Mesenchymal stem cell (in vitro differentiated cells and primary cell): ENCODE data around the gene HELLS.

Experiments used
- DNase-seq: peaks from one replicate; pipeline ENCODE4 v3.0.0-alpha.2; 2013
- H2AFZ ChIP-seq: one replicate; pipeline ENCODE4 v1.6.1; 2013; ENCODE audit warnings: low read depth, mild to moderate bottlenecking, control low read depth, inconsistent platforms, low read length, moderate library complexity
- H2AK5ac ChIP-seq: 2 replicates; pipeline ENCODE4 v1.6.1; 2013; ENCODE audit warnings: low read length, moderate library complexity, mild to moderate bottlenecking, inconsistent platforms; ENCODE audit not compliant: severe bottlenecking
- H2BK120ac ChIP-seq: one replicate; pipeline ENCODE4 v1.6.1; 2013; ENCODE audit warnings: low read depth, mild to moderate bottlenecking, inconsistent platforms, low read length, moderate library complexity
- H2BK12ac ChIP-seq, 2 experiments: one replicate each; pipeline ENCODE4 v1.6.1; 2013; ENCODE audit warnings: inconsistent platforms in 2 of 2, low read length in 2 of 2, mild to moderate bottlenecking in 2 of 2, moderate library complexity in 2 of 2, control low read depth in 1 of 2
- H2BK15ac ChIP-seq: one replicate; pipeline ENCODE4 v1.6.1; 2013; ENCODE audit warnings: mild to moderate bottlenecking, low read depth, inconsistent platforms; ENCODE audit not compliant: poor library complexity, severe bottlenecking
- H2BK5ac ChIP-seq: 2 replicates; pipeline ENCODE4 v1.6.1; 2013; ENCODE audit warnings: low read depth, mild to moderate bottlenecking, low read length, control low read depth, inconsistent platforms; ENCODE audit not compliant: poor library complexity, severe bottlenecking
- H3K14ac ChIP-seq, 2 experiments: one replicate each; pipeline ENCODE4 v1.6.1; 2013; ENCODE audit warnings: inconsistent platforms in 2 of 2, low read length in 2 of 2, control low read depth in 1 of 2, mild to moderate bottlenecking in 1 of 2, moderate library complexity in 1 of 2
- H3K18ac ChIP-seq, 2 experiments: one replicate each; pipeline ENCODE4 v1.6.1; 2013; ENCODE audit warnings: inconsistent platforms in 2 of 2, low read length in 2 of 2, control low read depth in 1 of 2, low read depth in 1 of 2, mild to moderate bottlenecking in 1 of 2
- H3K23ac ChIP-seq, 2 experiments: one replicate each; pipeline ENCODE4 v1.6.1; 2013; ENCODE audit warnings: inconsistent platforms in 2 of 2, low read length in 2 of 2, mild to moderate bottlenecking in 2 of 2, moderate library complexity in 2 of 2, control low read depth in 1 of 2
- H3K27ac ChIP-seq: 2 replicates; pipeline ENCODE4 v1.5.1; 2013; ENCODE audit warnings: mild to moderate bottlenecking, moderate library complexity, low read length, control low read depth, inconsistent platforms; ENCODE audit not compliant: poor library complexity, severe bottlenecking
- H3K27me3 ChIP-seq, 2 experiments: 2 replicates each; pipeline versions ENCODE4 v1.6.1 to v1.7.0; 2013; ENCODE audit warnings: low read length in 2 of 2, mild to moderate bottlenecking in 2 of 2, moderate library complexity in 2 of 2, control low read depth in 1 of 2, inconsistent platforms in 1 of 2; ENCODE audit not compliant: control insufficient read depth in 1 of 2, insufficient read depth in 1 of 2
- H3K36me3 ChIP-seq, 2 experiments: 2 replicates each; pipeline versions ENCODE4 v1.6.1 to v1.7.0; 2013; ENCODE audit warnings: low read length in 2 of 2, control low read depth in 1 of 2, inconsistent platforms in 1 of 2, low read depth in 1 of 2, mild to moderate bottlenecking in 1 of 2; ENCODE audit not compliant: insufficient read depth in 2 of 2, control insufficient read depth in 1 of 2
- H3K4ac ChIP-seq, 2 experiments: one replicate each; pipeline ENCODE4 v1.6.1; 2013; ENCODE audit warnings: inconsistent platforms in 2 of 2, low read length in 2 of 2, mild to moderate bottlenecking in 2 of 2, moderate library complexity in 2 of 2, control low read depth in 1 of 2, low read depth in 1 of 2
- H3K4me1 ChIP-seq: 2 replicates; pipeline ENCODE4 v1.6.1; 2013; ENCODE audit warnings: low read depth, low read length, control low read depth; ENCODE audit not compliant: control insufficient read depth, insufficient read depth
- H3K4me2 ChIP-seq: 2 replicates; pipeline ENCODE4 v1.6.1; 2013; ENCODE audit warnings: low read length, mild to moderate bottlenecking, inconsistent platforms; ENCODE audit not compliant: poor library complexity, severe bottlenecking
- H3K4me3 ChIP-seq, 2 experiments: 2 replicates each; pipeline versions ENCODE4 v1.5.1 to v1.7.0; 2013; ENCODE audit warnings: low read length in 2 of 2, mild to moderate bottlenecking in 2 of 2, control low read depth in 1 of 2, low read depth in 1 of 2; ENCODE audit not compliant: insufficient read depth in 1 of 2
- H3K79me1 ChIP-seq: replicated peaks from 2 replicates; pipeline ENCODE4 v1.6.1; 2013; ENCODE audit warnings: mild to moderate bottlenecking, control low read depth, low read length, inconsistent platforms; ENCODE audit not compliant: poor library complexity, severe bottlenecking
- H3K9ac ChIP-seq: 2 replicates; pipeline ENCODE4 v1.7.0; 2013; ENCODE audit warnings: mild to moderate bottlenecking, low read length, moderate library complexity
- H3K9me3 ChIP-seq: 2 replicates; pipeline ENCODE4 v1.7.0; 2013; ENCODE audit warnings: mild to moderate bottlenecking, low read length; ENCODE audit not compliant: control insufficient read depth
- H4K8ac ChIP-seq: one replicate; pipeline ENCODE4 v1.6.1; 2013; ENCODE audit warnings: inconsistent platforms, mild to moderate bottlenecking, low read length, moderate library complexity
- H4K91ac ChIP-seq: one replicate; pipeline ENCODE4 v1.6.1; 2013; ENCODE audit warnings: mild to moderate bottlenecking, low read length, inconsistent platforms
- WGBS: methylation state at CpG from one replicate; pipeline ENCODE4 v1.1.7; 2013; ENCODE audit warnings: mixed read lengths; 5-methylcytosine and 5-hydroxymethylcytosine counted together

HELLS gene

DNA sequence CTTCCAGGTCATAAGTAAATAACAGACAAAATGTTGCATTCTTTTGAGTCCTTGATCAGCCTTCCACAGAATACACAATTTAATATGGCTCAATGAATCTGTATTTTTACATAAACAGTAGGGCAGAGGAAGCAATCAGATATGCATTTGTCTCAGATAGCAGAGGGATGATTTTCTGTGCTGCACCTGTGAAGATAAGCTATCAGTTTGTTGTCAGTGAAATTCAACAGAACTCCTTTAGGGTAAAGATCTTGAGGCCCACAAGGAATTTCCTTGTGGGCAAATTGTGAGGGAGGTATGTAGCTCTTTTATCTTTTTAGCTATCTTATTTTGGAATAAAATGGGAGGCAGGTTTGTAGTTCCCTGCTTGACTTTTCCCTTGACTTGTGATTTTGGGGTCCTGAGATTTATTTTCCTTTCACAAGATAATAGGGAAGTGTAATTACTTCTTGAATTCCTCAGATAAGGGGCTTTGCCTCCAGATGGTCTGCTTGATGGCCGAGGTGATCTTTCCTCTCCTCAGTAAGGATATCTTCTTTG, 77.1 kb downstream of the HELLS start:
- no peak overlapping the region for H3K14ac ChIP-seq
- no peak overlapping the region for H3K4me2 ChIP-seq
- H3K4me1 ChIP-seq, result no peaks in the 10 kb centered on the region
- H2BK12ac ChIP-seq, result no peak overlapping the region
- no peak overlapping the region for H3K23ac ChIP-seq
- H3K18ac ChIP-seq, result no peak overlapping the region
- no peak for DNase-seq
- no peak overlapping the region for H2BK120ac ChIP-seq
- no peak overlapping the region for H2BK15ac ChIP-seq
- H2AFZ ChIP-seq, result no peak overlapping the region
- H3K27me3 ChIP-seq, result no peaks in the 10 kb centered on the region
- no peak overlapping the region for H2BK5ac ChIP-seq
- no peak overlapping the region for H3K4me3 ChIP-seq
- H4K91ac ChIP-seq, result no peak overlapping the region
- H3K4ac ChIP-seq, result no peak overlapping the region
- H3K27ac ChIP-seq, result no peak overlapping the region
- no peak overlapping the region for H4K8ac ChIP-seq
- 13% methylated on average over 1 of the region's 1 CpG for WGBS
- H3K36me3 ChIP-seq, result no peaks in the 10 kb centered on the region
- H3K9ac ChIP-seq, result no peak overlapping the region
- H3K9me3 ChIP-seq, result no peaks in the 10 kb centered on the region
- H3K79me1 ChIP-seq, result no peaks in the 10 kb centered on the region
- no peak overlapping the region for H2AK5ac ChIP-seq

- Histone ChIP-seq H3K79me1 (no peaks in the 10 kb centered on the region), H3K4ac (no peak overlapping the region), H3K9me3 (no peaks in the 10 kb centered on the region), H2BK15ac (no peak overlapping the region), H3K18ac (no peak overlapping the region), H3K4me2 (no peak overlapping the region), H4K91ac (no peak overlapping the region), H3K4me1 (no peaks in the 10 kb centered on the region), H3K36me3 (no peaks in the 10 kb centered on the region), H3K27me3 (no peaks in the 10 kb centered on the region), H2BK120ac (no peak overlapping the region), H4K8ac (no peak overlapping the region), H2BK5ac (no peak overlapping the region), H3K23ac (no peak overlapping the region), H3K14ac (no peak overlapping the region), H2BK12ac (no peak overlapping the region), H3K4me3 (no peak overlapping the region), H3K9ac (no peak overlapping the region), H2AK5ac (no peak overlapping the region), H3K27ac (no peak overlapping the region), H2AFZ (no peak overlapping the region)
- DNase-seq, result no peak
- 85% methylated on average over 1 of the region's 2 CpGs for WGBS
Observed at GRCh38 chr10:94623572-94623971, 78.0 kb downstream of the HELLS start.

GRCh38 chr10:94626476-94626875, 80.9 kb downstream of the HELLS start:
- H2AFZ ChIP-seq, result no peak overlapping the region
- H3K18ac ChIP-seq, result no peak overlapping the region
- no peaks in the 10 kb centered on the region for H3K79me1 ChIP-seq
- no peak overlapping the region for H2AK5ac ChIP-seq
- DNase-seq, result no peak
- H3K4ac ChIP-seq, result no peak overlapping the region
- no peak overlapping the region for H3K14ac ChIP-seq
- H2BK5ac ChIP-seq, result no peak overlapping the region
- H3K23ac ChIP-seq, result no peak overlapping the region
- no peak overlapping the region for H3K27ac ChIP-seq
- no peak overlapping the region for H3K4me2 ChIP-seq
- H2BK12ac ChIP-seq, result no peak overlapping the region
- no peaks in the 10 kb centered on the region for H3K36me3 ChIP-seq
- H4K8ac ChIP-seq, result no peak overlapping the region
- WGBS, result no CpG with 5 or more reads among the region's 2 CpGs
- H2BK120ac ChIP-seq, result no peak overlapping the region
- no peak overlapping the region for H3K9ac ChIP-seq
- no peaks in the 10 kb centered on the region for H3K4me1 ChIP-seq
- no peaks in the 10 kb centered on the region for H3K27me3 ChIP-seq
- H4K91ac ChIP-seq, result no peak overlapping the region
- H3K9me3 ChIP-seq, result no peaks in the 10 kb centered on the region
- no peak overlapping the region for H2BK15ac ChIP-seq
- no peak overlapping the region for H3K4me3 ChIP-seq

DNA sequence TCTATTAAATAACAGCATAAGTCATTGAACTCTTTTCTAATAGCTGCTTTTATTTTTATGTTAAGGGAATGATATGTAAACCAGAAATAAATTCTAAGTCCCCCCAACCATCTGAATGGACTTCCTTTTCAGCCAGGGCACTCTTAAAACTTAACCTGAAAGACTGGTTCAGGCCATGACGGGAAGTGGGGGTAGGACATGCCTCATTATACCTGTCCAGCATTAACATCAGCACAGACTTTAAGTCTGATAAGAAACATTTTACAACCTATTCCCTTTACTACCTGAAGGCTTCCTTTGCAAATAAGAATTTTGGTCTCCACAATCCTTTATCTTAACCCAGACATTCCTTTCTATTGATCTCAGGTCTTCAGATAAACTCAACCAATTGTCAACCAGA, 81.9 kb downstream of the HELLS start:
- H2BK12ac ChIP-seq, result no peak overlapping the region
- H3K9me3 ChIP-seq, result no peaks in the 10 kb centered on the region
- H3K27me3 ChIP-seq, result no peaks in the 10 kb centered on the region
- no peak overlapping the region for H4K8ac ChIP-seq
- no peak overlapping the region for H3K14ac ChIP-seq
- H3K18ac ChIP-seq, result no peak overlapping the region
- H3K9ac ChIP-seq, result no peak overlapping the region
- 89% methylated on average over 1 of the region's 1 CpG for WGBS
- H3K4me1 ChIP-seq, result no peaks in the 10 kb centered on the region
- H2AK5ac ChIP-seq, result no peak overlapping the region
- no peak overlapping the region for H4K91ac ChIP-seq
- no peak overlapping the region for H3K4me3 ChIP-seq
- H3K4ac ChIP-seq, result no peak overlapping the region
- no peak overlapping the region for H2BK120ac ChIP-seq
- no peak overlapping the region for H3K4me2 ChIP-seq
- no peak overlapping the region for H3K27ac ChIP-seq
- no peak overlapping the region for H3K23ac ChIP-seq
- no peaks in the 10 kb centered on the region for H3K36me3 ChIP-seq
- H2AFZ ChIP-seq, result no peak overlapping the region
- H2BK15ac ChIP-seq, result no peak overlapping the region
- no peaks in the 10 kb centered on the region for H3K79me1 ChIP-seq
- DNase-seq, result no peak
- no peak overlapping the region for H2BK5ac ChIP-seq
